ENCODE results near the gene PPP1R16B. TPM values are rescaled to one million over a fixed set of nuclear protein-coding genes. Genes with fewer than 3 reads are reported as not detected.

The PPP1R16B gene
- total RNA-seq, 1 donor from 2014 or later = 56.1 TPM

DNA sequence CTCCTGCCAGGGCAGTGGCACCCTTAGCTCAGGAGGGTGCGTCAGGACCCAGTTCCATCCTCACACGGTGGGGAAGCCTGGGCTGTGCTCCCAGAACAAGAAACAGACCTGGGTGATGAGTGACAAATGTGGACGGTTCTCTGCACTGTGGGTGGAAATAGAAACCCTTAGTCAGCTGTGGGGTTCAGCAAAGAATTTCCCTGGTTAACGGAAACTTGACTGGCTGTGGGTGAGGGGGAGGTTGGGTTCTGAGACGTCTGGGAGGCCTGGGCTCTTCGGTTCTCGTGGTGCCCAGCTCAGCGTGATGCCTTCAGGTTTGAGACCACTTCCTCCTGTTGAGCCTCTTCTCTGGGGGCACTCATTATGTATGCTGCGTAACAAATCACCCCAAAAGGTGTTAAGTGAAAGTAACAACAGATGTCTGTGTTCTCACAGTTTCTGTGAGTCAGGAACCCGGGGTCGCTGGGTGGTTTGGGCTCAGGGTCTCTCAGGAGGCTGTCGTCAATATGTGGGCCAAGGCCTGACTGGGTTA, 67.6 kb downstream of the PPP1R16B start:
- intact Hi-C loops (cut with micrococcal nuclease) = no loop called here

DNA sequence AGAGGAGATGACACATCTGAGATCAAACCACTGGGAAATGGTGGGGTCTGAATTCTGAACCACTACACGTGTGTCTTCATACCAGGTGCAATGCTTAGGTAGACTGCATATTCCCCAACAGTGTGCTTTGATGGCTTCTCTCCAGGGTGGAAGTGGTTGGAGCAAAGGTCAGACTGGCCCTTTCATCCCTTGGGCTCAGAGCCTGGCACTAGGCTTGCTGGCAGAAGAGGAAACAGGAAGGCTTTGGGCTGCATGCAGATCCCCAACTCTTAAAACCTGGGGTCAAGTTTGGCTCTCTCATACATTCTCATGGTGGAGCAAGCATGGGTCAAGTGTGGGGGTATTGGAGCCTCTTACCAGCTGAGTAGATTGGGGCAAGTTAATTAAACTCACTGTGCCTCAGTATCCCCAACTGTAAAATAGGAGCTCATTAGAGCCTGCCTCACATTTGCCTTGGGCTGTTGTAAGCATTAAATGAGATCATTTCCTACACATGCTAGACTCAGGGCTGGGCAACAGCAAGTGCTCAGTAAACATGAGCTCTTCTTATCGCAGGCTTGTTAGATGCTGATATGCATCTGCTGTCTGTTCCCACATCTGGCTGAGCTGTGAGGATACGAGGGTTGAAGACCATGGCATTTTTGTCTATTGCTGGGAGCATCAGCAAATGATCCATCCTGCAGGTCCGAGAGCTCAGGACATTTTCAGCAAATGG, 69.1 kb downstream of the PPP1R16B start:
- intact Hi-C loops (cut with micrococcal nuclease) = loop anchor here (1.0 kb wide), 2 partner anchors 32 to 69 kb away; partner anchors contain the start of gene PPP1R16B

DNA sequence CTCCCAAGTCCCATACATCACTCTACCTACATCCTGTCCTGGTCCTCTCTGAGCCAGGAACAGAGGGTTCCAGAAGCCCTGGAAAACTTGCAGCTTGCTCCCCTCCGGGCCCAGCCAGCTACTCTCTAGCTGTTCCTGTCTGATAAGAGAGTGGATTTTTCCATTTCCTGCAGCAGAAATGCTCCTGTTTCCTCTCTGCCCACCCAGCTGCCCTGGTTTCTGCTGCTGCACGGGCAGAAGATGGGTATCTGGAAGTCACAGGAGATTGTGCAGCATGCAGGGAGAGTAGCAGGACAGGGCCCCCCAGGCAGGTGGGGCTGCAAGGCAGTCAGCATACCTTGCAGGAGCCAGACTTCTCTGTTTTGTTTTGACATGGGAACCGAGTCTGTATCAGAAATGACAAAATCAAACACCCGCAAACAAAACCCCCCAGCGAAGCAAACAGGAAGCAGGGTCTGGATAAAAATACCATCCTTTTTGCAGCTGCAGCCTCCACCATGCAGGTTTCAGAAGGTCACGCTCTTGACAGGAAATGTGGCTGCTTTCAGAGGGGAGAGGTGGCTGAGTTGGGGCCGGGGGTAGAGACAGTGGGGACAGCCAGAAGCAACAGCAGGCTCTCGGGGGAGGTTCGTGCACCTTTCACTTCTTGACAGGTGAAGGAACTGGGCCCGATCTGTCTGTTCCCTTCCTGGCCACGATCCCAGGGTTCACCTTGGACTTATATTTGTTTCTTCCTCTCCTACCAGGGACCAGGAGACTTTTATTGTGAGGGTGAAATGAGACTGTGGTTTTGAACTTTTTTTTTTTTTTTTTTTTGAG, 69.9 kb downstream of the PPP1R16B start:
- intact Hi-C loops (cut with micrococcal nuclease) = loop anchor here (1.0 kb wide), 2 partner anchors 33 to 70 kb away; partner anchors contain the start of gene PPP1R16B

DNA sequence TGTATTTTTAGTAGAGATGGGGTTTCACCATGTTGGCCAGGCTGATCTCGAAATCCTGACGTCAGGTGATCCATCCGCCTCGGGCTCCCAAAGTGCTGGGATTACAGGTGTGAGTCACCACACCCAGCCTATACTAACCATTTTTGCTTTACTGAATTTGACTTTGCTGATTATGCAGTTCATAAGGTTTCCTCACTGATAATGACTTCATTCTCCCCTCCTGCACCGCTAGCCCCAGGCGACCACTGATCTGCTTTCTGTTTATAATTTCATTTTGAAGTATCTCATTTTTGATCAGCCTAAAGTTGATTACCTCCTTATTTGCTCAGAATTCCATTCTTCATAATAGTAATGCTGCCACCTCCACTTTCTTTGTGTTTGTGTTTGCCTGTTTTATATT, 72.0 kb downstream of the PPP1R16B start:
- intact Hi-C loops (cut with micrococcal nuclease) = loop anchor here (2.0 kb wide), 1 partner anchor 15 kb away; no protein-coding TSS in a partner anchor

DNA sequence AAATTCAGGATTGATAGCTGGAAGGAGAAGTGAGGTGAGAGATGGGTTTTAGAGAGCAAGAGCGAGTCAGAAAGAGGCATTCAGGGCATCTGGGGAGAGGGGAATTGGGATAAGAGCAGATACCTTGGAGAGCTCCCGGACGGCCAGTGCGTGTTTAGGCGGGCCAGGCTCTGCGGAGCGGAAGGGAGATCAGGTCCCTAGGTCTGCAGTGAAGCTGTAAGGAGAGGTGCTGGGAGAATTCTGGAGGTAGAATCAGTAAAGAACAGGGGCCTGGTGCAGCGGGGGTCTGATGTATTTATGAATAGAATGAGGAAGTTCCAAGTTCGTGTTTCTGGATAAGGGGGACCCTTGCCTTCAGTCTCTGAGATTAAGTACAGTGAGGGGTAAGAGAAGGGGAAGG, 73.4 kb downstream of the PPP1R16B start:
- intact Hi-C loops (cut with micrococcal nuclease) = no loop called here

DNA sequence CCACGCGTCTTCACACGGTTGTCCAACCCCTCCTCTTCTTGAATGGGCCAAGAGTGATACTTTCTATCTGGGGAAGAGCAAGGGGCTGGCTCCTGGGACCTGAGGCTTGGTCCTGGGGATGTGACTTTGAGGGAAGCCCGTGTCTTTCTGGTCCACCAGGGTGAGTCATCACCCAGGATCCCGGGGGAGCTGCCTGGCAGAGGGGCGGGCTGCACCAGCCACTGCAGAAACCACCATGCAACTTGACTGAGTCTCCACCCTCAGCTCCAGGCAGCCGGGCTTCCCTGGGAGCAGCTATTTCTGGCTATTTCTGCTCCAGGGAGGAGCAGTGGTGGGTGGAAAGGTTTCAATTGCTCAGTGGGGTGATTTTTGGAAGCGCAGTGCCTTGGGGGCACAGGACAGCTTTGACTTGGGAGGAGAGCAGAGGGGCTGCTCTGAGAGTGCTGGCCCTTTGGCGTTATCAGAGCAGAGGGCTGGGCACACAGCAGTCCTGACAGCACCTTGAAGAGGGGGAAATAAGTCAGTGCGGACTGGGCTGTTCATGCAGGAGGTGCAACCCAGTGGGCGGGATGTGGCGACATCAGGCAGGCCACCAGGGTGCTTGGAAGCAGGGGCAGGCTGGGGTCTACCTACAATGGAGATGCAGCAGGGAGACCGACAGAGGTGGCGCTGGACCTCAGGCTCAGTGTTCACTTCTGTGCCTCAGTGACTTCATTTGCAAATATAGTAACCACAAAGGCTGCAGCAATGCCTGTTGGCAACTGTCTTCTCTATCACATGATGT, 75.6 kb downstream of the PPP1R16B start:
- intact Hi-C loops (cut with micrococcal nuclease) = no loop called here

DNA sequence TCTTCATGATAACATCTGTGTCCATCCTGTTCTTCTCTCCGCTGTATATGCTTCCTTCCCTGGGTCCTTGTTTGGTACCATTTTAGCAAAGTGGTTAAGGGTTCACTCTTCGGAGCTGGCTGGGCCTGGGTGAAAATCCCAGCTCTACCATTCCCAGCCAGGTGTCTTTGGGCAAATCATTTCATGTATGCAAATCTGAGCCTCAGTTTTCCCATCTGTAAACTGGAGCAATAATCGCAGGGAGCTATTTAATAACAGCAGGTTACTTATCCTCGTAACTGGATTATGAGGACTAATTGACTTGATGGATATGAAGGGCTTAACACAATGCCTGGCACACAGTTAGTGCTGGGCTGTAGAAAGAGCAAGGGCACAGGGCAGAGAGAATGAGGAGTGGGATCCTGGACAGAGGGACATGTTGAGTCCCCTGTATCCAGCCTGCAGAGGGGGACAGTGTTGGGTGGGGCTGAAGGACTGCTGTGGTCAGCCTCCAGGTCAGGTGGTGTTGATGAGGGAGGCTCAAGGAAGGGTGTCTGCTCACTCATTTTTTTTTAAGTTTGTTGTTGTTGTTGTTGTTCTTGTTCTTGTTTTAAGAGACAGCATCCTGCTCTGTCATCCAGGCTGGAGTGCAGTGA, 76.4 kb downstream of the PPP1R16B start:
- intact Hi-C loops (cut with micrococcal nuclease) = no loop called here

DNA sequence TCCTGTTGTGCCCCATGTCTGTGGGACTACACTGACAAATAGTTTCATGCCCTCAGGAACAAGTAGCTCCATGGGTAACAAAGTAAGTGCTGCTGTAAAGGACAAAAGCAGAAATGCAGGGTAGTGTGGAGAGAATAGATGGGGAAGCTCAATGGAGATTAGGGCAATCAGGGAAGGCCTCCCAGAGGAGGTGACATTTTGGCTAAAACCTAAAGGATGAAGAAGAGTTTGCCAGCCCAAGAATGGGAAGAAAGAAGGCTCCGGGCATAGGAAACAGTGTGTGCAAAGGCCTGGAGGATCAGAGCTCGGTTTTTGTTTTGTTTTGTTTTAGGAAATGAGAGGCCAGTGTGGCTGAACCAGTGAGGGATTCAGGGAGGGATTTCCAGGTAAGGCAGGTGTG, 77.1 kb downstream of the PPP1R16B start:
- intact Hi-C loops (cut with micrococcal nuclease) = no loop called here

DNA sequence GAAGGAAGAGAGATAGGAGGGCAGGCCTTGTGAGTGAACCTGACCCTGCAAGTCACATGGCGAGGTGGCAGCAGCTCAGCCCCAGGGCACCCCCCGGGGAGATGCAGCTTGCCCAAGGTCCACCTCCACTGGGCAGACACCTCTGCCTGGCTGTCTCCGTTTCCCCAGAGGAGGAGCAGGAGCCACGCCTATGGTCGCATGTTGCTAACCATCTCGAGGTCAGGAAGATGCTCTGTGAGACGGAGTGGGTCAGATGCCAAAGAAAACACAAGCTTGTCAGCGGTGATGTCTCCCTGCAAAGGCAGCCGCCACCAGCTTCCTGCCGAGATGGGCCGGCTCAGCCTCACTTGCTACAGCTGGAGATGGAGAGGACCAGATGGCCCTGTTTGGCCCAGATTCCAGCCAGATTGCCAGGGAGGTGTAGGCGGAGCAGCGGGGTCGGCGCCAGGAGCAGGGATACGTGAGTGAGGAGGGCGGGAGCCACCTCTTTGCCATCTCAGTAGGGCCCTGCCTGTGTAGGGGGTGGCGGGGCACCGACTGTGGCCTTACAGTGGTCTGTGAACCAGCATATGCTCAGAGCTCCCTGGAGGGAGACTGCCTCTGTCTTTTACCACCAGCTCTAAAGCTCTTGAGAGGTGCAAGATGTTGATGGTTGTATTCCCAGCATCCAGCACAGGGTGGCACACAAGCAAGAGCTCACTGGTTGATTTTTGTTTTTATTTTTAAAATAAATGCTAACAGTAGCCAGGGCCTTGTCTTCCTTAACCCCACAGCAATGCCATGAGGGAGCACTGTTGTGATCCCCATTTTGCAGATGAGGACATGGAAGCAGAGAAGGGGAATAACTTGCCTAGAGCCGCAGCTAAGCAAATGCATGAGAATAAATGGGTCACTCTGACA, 77.8 kb downstream of the PPP1R16B start:
- intact Hi-C loops (cut with micrococcal nuclease) = no loop called here

DNA sequence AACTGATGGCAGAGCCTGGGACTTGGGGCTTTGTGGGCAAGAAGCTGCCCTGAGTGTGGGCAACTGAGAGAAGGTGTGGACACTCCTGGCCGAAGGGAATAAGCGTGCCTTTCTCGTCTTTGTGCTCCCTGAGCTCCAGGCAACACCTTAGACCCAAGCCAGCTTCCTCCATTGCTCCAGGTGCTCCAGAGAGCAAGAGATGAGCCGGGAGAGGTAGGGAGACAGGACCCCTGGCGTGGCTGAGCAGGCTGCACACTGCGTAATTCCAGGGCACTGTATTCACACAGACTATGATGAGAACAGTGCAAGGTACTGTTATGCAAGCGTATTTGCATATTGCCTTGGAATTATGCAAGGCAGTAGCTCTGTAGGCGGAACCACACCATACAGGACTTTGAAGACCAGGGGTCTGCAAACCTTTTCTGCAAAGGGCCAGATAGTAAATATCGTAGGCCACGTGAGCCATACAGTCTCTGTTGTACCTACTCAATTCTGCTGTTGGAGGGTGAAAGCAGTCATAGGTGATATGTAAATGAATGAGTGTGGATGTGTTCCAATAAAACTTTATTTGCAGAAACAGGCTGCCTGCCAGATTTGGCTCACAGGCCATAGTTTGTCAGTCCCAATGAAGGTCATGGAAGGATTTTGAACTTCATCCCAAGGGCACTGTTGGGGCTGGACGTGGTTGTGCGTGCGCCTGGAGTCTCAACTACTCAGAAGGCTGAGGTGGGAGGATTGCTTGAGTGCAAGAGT, 78.7 kb downstream of the PPP1R16B start:
- intact Hi-C loops (cut with micrococcal nuclease) = loop anchor here (2.0 kb wide), 1 partner anchor 41 kb away; no protein-coding TSS in a partner anchor

DNA sequence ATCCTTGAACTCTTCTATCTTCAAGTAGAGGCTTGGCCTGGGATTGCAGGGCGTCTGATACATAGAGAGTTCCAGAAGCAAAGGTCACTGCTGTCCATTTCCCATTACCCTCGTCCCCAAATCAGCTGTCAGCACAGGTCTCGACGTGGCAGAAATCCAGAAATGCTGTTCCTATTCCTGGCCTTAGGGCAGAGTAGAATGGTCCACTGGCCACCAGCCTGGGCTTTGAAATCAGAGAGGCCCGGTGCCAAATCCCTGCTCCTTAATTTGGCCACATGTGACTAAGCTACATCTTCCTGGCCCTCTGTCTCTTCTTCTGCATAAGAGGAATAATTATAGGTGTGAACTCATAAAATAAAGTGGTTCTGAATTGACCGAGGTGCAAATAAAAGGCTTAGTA, 79.9 kb downstream of the PPP1R16B start:
- intact Hi-C loops (cut with micrococcal nuclease) = loop anchor here (2.0 kb wide), 1 partner anchor 43 kb away; no protein-coding TSS in a partner anchor

DNA sequence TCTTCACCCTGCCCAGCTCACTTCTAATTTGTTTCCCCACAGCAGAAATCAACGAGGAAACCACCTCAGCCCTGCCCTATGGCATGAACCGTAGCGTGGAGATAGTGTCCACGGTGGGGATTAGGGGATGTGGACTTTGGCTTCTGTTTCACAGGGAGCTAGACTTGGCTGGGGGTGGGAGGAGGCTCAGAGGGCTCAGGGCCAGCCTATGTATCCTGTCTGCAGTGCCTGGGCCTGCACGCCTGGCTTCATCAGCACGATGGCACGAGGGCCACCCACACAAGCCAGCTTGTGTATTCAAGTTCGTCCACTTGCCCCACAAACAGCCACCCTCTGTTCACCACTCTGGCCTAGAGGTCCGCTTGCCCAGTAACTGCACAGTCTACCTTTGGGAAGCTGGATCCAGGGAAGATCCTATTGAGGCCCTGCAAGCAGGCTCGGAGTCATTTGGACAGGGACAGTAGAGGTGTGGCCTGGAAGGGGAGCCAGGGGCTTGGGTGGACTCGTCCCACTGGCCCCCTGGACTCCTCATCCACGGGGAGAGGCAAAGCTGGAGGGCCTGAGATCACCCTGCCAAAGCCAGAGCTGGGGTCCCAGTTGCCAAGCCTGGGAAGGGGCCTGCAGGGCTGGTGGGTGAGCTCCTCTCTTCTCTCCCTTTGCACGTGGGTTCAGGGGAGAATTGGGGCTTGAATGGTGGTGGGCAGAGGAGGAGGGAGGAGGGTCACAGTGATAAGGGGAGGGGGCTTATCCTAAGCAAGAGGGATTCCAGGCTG, 82.7 kb downstream of the PPP1R16B start:
- intact Hi-C loops (cut with micrococcal nuclease) = no loop called here

DNA sequence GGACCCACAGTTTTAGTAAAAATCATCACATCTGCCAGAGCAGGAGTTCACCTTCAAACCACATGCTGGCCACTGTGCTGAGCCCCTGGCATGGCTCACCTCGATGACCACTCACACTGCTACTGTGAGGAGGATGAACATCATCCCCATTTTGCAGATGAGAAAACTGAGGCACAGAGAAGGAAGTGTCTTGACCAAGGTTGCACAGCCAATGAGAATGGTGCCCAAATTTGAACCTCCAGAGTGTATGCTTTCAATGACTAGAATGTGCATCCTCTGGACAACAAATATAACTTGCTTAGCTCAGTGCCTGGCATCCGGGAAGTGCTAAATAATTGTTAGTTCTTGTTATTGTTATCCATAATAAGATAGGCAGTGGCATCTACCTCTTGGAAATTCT, 83.6 kb downstream of the PPP1R16B start:
- intact Hi-C loops (cut with micrococcal nuclease) = no loop called here

DNA sequence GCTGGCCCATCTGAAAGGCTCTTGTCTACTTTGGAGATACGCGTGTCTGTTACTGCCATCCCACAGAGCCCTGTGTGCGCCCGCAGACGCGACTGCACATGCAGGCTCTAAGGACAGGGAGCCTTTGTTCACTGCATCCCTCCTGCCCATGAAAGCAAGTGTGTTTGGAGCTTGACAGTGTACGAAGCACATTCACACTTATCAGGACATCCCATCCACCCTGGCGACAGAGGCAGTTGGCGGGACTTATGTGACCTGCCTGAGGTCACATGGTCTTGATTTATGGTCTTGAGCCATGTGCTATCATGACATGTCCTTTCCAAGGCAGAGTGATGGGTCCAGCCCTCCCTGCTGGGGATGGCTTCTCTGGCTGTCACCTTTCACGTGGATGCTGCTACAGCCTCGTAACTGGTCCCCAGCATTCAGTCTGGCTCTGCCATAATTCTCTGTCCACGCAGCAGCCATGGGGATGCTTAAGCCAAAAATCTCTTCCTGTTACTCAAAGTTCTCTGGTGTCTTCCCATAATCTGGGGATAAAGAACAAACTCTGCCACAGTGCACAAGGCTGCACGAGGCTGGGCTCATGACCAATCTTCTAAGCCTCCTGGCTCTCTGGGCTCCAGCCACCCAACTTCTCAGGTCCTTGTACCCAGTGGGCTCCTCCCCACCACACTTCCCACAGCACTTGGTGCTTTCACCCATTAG, 84.4 kb downstream of the PPP1R16B start:
- intact Hi-C loops (cut with micrococcal nuclease) = loop anchor here (5.0 kb wide), 1 partner anchor 158 kb away; no protein-coding TSS in a partner anchor

DNA sequence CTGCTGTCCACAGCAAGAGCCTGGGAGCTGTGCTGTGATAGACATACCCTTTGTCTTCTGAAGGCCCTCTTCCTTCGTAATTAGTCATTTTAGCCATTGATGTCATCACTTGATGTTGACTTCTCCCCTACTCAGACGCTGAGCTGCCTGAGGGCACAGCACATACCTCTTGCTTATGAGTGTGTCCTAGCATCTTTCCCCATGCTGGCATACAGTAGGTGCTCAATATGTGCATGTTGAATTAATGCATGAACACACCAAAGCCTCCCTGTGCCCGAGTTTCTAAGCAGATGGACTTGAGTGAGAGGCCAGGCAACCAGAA, 85.0 kb downstream of the PPP1R16B start:
- intact Hi-C loops (cut with micrococcal nuclease) = loop anchor here (5.0 kb wide), 1 partner anchor 158 kb away; no protein-coding TSS in a partner anchor

DNA sequence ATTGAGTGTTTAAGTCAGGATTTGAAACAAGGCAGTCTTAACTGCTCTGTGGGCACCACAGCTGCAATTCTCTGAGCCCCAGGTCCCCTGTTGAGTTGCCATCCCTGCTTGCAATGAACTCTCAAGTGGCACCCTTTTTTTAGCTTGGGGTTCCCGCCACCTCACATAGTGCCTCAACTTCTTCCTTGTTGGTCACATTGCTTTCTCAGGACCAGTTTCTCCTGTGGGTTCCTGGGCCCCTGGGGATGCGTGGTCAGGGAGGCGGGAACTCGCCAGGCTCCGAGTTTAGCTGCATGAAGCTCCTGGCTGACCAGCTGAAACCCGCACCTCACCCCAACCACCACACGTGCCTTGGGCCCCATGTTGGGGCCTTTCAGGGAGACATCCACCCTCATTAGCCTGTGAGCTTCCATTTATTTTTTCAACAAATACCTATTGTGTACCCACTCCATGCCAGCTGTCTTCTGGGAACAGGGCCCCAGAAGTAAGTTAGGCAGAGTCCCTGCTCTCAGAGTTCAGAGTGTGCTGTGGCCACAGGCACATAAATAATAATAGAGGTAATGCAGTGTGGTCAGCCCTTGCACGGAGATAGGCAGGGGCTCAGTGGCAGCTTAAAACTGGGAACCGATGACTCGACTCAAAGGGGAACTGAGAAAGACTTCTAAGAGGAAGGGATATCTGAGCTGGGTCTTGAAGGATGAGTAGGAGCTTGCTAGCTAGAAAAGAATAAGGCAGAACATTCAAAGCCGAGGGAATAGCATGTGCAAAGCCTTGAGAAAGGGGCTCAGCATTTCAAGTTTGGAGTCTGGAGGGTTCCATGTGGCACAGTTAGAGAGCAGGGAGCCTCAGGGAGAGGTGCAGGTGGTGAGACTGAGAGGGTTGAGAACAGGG, 86.8 kb downstream of the PPP1R16B start:
- intact Hi-C loops (cut with micrococcal nuclease) = loop anchor here (2.0 to 5.0 kb wide), 3 partner anchors 16 to 160 kb away; partner anchors contain the start of gene ACTR5

Data from T-helper 2 cell treated with Interferon-gamma antibody and Interleukin-4, amounts not matched to agents 100 ng/mL and 5 ng/mL, for 36 hours (primary cell).